IMR-90 (cell line): Measurements from ENCODE around the gene FHAD1. TPM values are rescaled to one million over a fixed set of nuclear protein-coding genes. Genes with fewer than 3 reads are reported as not detected.
A peak's percentile ranks its signal among the peaks of the same experiment; 100 is the strongest.

ENCODE experiments used
- ATAC-seq: fragments of 200-7000 bp; cut with Tn5 transposase; 2 replicates; pipeline ENCODE4 v1.9.1; 2020; ENCODE audit warnings: low read depth, mild to moderate bottlenecking, moderate library complexity
- BruUV-seq: library from RNA; stranded (reverse); fragments of 400-500 nt; replicated peaks from 2 replicates; lab custom pipeline; 2021; lab: Mats Ljungman, UMichigan
- CTCF ChIA-PET: fragments of 300-600 bp; formaldehyde crosslinking; extraction: SDS; loops from one replicate; lab custom pipeline; 2021; ENCODE audit warnings: antibody characterized with exemption; lab: Yijun Ruan, JAX
- POLR2A ChIA-PET: fragments of 300-600 bp; sonication (Branson Sonifier 250); formaldehyde crosslinking; loops from one replicate; lab custom pipeline; 2022; ENCODE audit warnings: antibody characterized with exemption; ENCODE audit not compliant: unreplicated experiment; lab: Charles Lee
- DNase-seq: peaks from one replicate; pipeline ENCODE4 v3.0.0; 2013
- H2AFZ ChIP-seq: replicated peaks from 2 replicates; pipeline ENCODE3; 2013; ENCODE audit warnings: low read length, mild to moderate bottlenecking; ENCODE audit not compliant: poor library complexity
- H2AK5ac ChIP-seq: 2 replicates; pipeline ENCODE4 v1.6.1; 2013; ENCODE audit warnings: low read depth, low read length, inconsistent platforms
- H2AK9ac ChIP-seq: replicated peaks from 2 replicates; pipeline ENCODE3; 2013; ENCODE audit warnings: mild to moderate bottlenecking, low read depth, low read length, moderate library complexity; ENCODE audit not compliant: poor library complexity
- H2BK120ac ChIP-seq: 2 replicates; pipeline ENCODE4 v1.6.1; 2013; ENCODE audit warnings: low read depth, low read length, inconsistent platforms
- H2BK15ac ChIP-seq: 3 replicates; pipeline ENCODE4 v1.6.1; 2013; ENCODE audit warnings: low read depth, low read length, inconsistent platforms
- H2BK20ac ChIP-seq: 2 replicates; pipeline ENCODE4 v1.6.1; 2013; ENCODE audit warnings: low read depth, mild to moderate bottlenecking, inconsistent platforms, low read length, moderate library complexity
- H2BK5ac ChIP-seq: 2 replicates; pipeline ENCODE4 v1.6.1; 2013; ENCODE audit warnings: mild to moderate bottlenecking, low read depth, low read length, inconsistent platforms; ENCODE audit not compliant: poor library complexity, severe bottlenecking
- H3K14ac ChIP-seq: replicated peaks from 2 replicates; pipeline ENCODE4 v1.6.1; 2013; ENCODE audit warnings: low read depth, low read length, inconsistent platforms
- H3K18ac ChIP-seq: 2 replicates; pipeline ENCODE4 v1.6.1; 2013; ENCODE audit warnings: low read depth, low read length, control low read depth
- H3K23ac ChIP-seq: 2 replicates; pipeline ENCODE4 v1.6.1; 2013; ENCODE audit warnings: low read depth, low read length, inconsistent platforms
- H3K27ac ChIP-seq: 2 replicates; pipeline ENCODE4 v1.5.1; 2013; ENCODE audit warnings: mild to moderate bottlenecking, control low read depth, low read length; ENCODE audit not compliant: insufficient read depth
- H3K27me3 ChIP-seq: 2 replicates; pipeline ENCODE4 v1.6.1; 2013; ENCODE audit warnings: low read length; ENCODE audit not compliant: control insufficient read depth, insufficient read depth
- H3K36me3 ChIP-seq: 2 replicates; pipeline ENCODE4 v1.6.1; 2013; ENCODE audit warnings: low read length, mixed read lengths; ENCODE audit not compliant: control insufficient read depth, insufficient read depth
- H3K4ac ChIP-seq: 2 replicates; pipeline ENCODE4 v1.6.1; 2013; ENCODE audit warnings: low read depth, low read length, inconsistent platforms
- H3K4me1 ChIP-seq: 2 replicates; pipeline ENCODE4 v1.6.1; 2013; ENCODE audit warnings: low read length, mixed read lengths; ENCODE audit not compliant: control insufficient read depth, insufficient read depth
- H3K4me2 ChIP-seq: 2 replicates; pipeline ENCODE4 v1.6.1; 2013; ENCODE audit warnings: low read depth, mild to moderate bottlenecking, control low read depth, low read length, moderate library complexity
- H3K4me3 ChIP-seq: 2 replicates; pipeline ENCODE4 v1.5.1; 2013; ENCODE audit warnings: low read depth, mild to moderate bottlenecking, control low read depth, low read length, moderate library complexity; ENCODE audit not compliant: insufficient read depth
- H3K56ac ChIP-seq: 2 replicates; pipeline ENCODE4 v1.6.1; 2013; ENCODE audit warnings: low read length, inconsistent platforms; ENCODE audit not compliant: insufficient read depth; ENCODE audit errors: extremely low read depth
- H3K79me1 ChIP-seq, 2 experiments: 2 replicates each; pipeline ENCODE4 v1.6.1; 2013; ENCODE audit warnings: low read length in 2 of 2, inconsistent platforms in 1 of 2, low read depth in 1 of 2
- H3K9ac ChIP-seq: 2 replicates; pipeline ENCODE4 v1.6.1; 2013; ENCODE audit warnings: low read depth, low read length, control low read depth
- H3K9me1 ChIP-seq: 2 replicates; pipeline ENCODE4 v1.6.1; 2013; ENCODE audit warnings: low read length, inconsistent platforms; ENCODE audit not compliant: insufficient read depth
- H3K9me3 ChIP-seq: 2 replicates; pipeline ENCODE4 v1.6.1; 2013; ENCODE audit warnings: low read length; ENCODE audit not compliant: control insufficient read depth, insufficient read depth
- H4K20me1 ChIP-seq: 2 replicates; pipeline ENCODE4 v1.6.1; 2013; ENCODE audit warnings: low read length, inconsistent platforms; ENCODE audit not compliant: insufficient read depth
- H4K5ac ChIP-seq: 2 replicates; pipeline ENCODE4 v1.6.1; 2013; ENCODE audit warnings: mild to moderate bottlenecking, low read depth, low read length, control low read depth
- H4K8ac ChIP-seq, 2 experiments: 2 replicates each; pipeline ENCODE4 v1.6.1; 2013; ENCODE audit warnings: low read depth in 2 of 2, low read length in 2 of 2, control low read depth in 1 of 2, inconsistent platforms in 1 of 2
- H4K91ac ChIP-seq: 2 replicates; pipeline ENCODE4 v1.6.1; 2013; ENCODE audit warnings: low read depth, low read length, inconsistent platforms; ENCODE audit not compliant: insufficient read depth
- BHLHE40 ChIP-seq: fragments of 150-350 bp; IDR thresholded peaks from 2 replicates; pipeline ENCODE4 v1.6.1; 2016; ENCODE audit warnings: mild to moderate bottlenecking, low read depth, low read length
- CEBPB ChIP-seq: IDR thresholded peaks from 2 replicates; pipeline ENCODE4 v1.6.1; 2012; ENCODE audit warnings: low read depth, low read length, improper control_type of control experiment
- CHD1 ChIP-seq: IDR thresholded peaks from 2 replicates; pipeline ENCODE4 v1.6.1; 2012; ENCODE audit warnings: low read depth, low read length, improper control_type of control experiment
- FOS ChIP-seq: fragments of 150-350 bp; IDR thresholded peaks from 2 replicates; pipeline ENCODE4 v1.6.1; 2016; ENCODE audit warnings: low read depth, low read length
- MAFK ChIP-seq: IDR thresholded peaks from 2 replicates; pipeline ENCODE4 v1.6.1; 2012; ENCODE audit warnings: low read depth, low read length, improper control_type of control experiment
- MAZ ChIP-seq: IDR thresholded peaks from 2 replicates; pipeline ENCODE4 v1.6.1; 2012; ENCODE audit warnings: low read depth, mild to moderate bottlenecking, low read length, improper control_type of control experiment, moderate library complexity, borderline replicate concordance
- MXI1 ChIP-seq: IDR thresholded peaks from 2 replicates; pipeline ENCODE4 v1.6.1; 2012; ENCODE audit warnings: low read depth, mild to moderate bottlenecking, low read length, moderate library complexity, borderline replicate concordance
- NFE2L2 ChIP-seq: fragments of 150-350 bp; IDR thresholded peaks from 2 replicates; pipeline ENCODE4 v1.6.1; 2016; ENCODE audit warnings: low read depth, mild to moderate bottlenecking, low read length
- POLR2A ChIP-seq: IDR thresholded peaks from 2 replicates; pipeline ENCODE4 v1.6.1; 2012; ENCODE audit warnings: mild to moderate bottlenecking, low read depth, low read length
- RAD21 ChIP-seq: IDR thresholded peaks from 2 replicates; pipeline ENCODE4 v1.6.1; 2012; ENCODE audit warnings: low read length, improper control_type of control experiment
- RCOR1 ChIP-seq: IDR thresholded peaks from 2 replicates; pipeline ENCODE4 v1.6.1; 2012; ENCODE audit warnings: mild to moderate bottlenecking, low read length, improper control_type of control experiment; ENCODE audit not compliant: insufficient replicate concordance
- RFX5 ChIP-seq: IDR thresholded peaks from 2 replicates; pipeline ENCODE4 v1.8.0; 2012; ENCODE audit warnings: low read depth, mild to moderate bottlenecking, low read length, moderate library complexity
- SMC3 ChIP-seq: fragments of 150-350 bp; IDR thresholded peaks from 2 replicates; pipeline ENCODE4 v1.6.1; 2016; ENCODE audit warnings: low read depth, mild to moderate bottlenecking, antibody characterized with exemption, low read length, moderate library complexity
- WGBS, 2 experiments: methylation state at CpG; one replicate each; pipeline versions ENCODE4 v1.1.5 to v1.1.7; 2013; ENCODE audit warnings: missing lambda C conversion rate in 2 of 2; ENCODE audit not compliant: insufficient read length in 1 of 2; ENCODE audit errors: extremely low coverage in 2 of 2; 5-methylcytosine and 5-hydroxymethylcytosine counted together
- dilution Hi-C: fragments of 300-500 bp; cut with HindIII; formaldehyde crosslinking; loops from one replicate; pipeline ENCODE4 v1.14.3; 2018; ENCODE audit warnings: low sequenced_read_pairs; ENCODE audit not compliant: unreplicated experiment
- in situ Hi-C: fragments of 300-500 bp; cut with MboI; formaldehyde crosslinking; loops from 3 replicates; pipeline ENCODE4 v1.14.3; 2019; ENCODE audit warnings: low sequenced_read_pairs, inconsistent platforms, mixed read lengths
- intact Hi-C: fragments of 100-400 bp; cut with micrococcal nuclease; formaldehyde crosslinking; loops from 2 replicates; pipeline ENCODE4 v1.10.0; 2022
- polyA plus RNA-seq, 3 experiments: library from polyadenylated mRNA; depleted of rRNA; stranded (reverse); fragments of >200 nt; gene quantifications; 2 replicates each; pipeline ENCODE4 v1.2.3, GENCODE V29; 2012; ENCODE audit warnings: low replicate concordance in 1 of 3
- total RNA-seq: library from RNA; depleted of rRNA; stranded (reverse); fragments of >200 nt; gene quantifications from 2 replicates; pipeline ENCODE4 v1.2.3, GENCODE V29; 2012
- TF ChIP-seq, protein P1 (sequence below): fragments of 150-350 bp; IDR thresholded peaks from 2 replicates; pipeline ENCODE4 v1.6.1; 2017; ENCODE audit warnings: mild to moderate bottlenecking, antibody characterized with exemption, low read length, low read depth
- TF ChIP-seq, protein P2 (sequence below): fragments of 150-350 bp; IDR thresholded peaks from 2 replicates; pipeline ENCODE4 v1.6.1; 2016; ENCODE audit warnings: low read depth, mild to moderate bottlenecking, low read length, moderate library complexity, borderline replicate concordance
- TF ChIP-seq, protein P3 (sequence below): conservative IDR thresholded peaks from 2 replicates; pipeline ENCODE4 v1.5.1; 2012; ENCODE audit warnings: mild to moderate bottlenecking, low read depth, low read length, improper control_type of control experiment

Gene FHAD1
- total and polyA plus RNA-seq, 2 of the 4 experiments (the other 2 are of a cell fraction) = not detected

DNA sequence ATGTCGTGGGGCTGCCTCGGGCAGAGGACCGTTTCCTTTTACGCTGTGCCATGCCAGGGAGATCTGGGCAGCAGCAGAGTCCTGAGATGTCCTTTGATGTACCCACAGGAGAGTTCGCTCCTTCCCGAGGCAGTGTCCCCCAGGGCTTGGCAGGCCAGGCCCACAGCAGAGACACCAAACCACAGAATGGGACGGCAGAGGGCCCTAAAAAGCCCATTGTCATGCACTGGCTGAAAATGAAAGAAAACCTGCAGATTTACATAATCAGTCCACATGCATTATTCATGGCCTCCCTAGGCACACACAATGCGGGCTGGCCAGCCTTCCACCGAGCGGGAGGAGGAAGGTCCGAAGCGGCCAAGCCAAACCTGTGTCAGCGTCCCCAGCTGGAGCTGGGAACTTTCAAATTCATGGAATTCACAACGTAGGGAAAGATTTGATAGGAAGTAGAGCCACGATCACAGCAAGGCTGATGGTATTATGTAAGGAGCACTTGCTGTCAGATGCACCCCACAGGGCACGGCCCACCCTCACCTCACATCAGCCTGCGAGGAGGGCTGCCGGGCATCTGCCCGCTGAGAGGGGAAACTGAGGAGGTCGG is 137.4 kb downstream of the FHAD1 start:
- dilution Hi-C loops = no loop called here
- H3K23ac ChIP-seq = no peak overlapping the region
- H2BK5ac ChIP-seq = no peak overlapping the region
- H3K27ac ChIP-seq = no peak overlapping the region
- no peaks in the 10 kb centered on the region for H3K9me3 ChIP-seq
- H3K4ac ChIP-seq = no peak overlapping the region
- H2BK15ac ChIP-seq = no peak overlapping the region
- in situ Hi-C loops = no loop called here
- H2AK9ac ChIP-seq = no peak overlapping the region
- no peaks in the 10 kb centered on the region for H3K79me1 ChIP-seq
- TF ChIP-seq, protein P1, sequence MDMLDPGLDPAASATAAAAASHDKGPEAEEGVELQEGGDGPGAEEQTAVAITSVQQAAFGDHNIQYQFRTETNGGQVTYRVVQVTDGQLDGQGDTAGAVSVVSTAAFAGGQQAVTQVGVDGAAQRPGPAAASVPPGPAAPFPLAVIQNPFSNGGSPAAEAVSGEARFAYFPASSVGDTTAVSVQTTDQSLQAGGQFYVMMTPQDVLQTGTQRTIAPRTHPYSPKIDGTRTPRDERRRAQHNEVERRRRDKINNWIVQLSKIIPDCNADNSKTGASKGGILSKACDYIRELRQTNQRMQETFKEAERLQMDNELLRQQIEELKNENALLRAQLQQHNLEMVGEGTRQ = no peak
- TF ChIP-seq FOS (no peak), RFX5 (no peak), NFE2L2 (no peak), CHD1 (no peak), MAFK (no peak), BHLHE40 (no peak), MAZ (no peak), SMC3 (no peak), POLR2A (no peak), RAD21 (no peak), MXI1 (no peak), CEBPB (no peak), RCOR1 (no peak)
- TF ChIP-seq, protein P2, sequence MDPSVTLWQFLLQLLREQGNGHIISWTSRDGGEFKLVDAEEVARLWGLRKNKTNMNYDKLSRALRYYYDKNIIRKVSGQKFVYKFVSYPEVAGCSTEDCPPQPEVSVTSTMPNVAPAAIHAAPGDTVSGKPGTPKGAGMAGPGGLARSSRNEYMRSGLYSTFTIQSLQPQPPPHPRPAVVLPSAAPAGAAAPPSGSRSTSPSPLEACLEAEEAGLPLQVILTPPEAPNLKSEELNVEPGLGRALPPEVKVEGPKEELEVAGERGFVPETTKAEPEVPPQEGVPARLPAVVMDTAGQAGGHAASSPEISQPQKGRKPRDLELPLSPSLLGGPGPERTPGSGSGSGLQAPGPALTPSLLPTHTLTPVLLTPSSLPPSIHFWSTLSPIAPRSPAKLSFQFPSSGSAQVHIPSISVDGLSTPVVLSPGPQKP = no peak
- TF ChIP-seq, protein P3, sequence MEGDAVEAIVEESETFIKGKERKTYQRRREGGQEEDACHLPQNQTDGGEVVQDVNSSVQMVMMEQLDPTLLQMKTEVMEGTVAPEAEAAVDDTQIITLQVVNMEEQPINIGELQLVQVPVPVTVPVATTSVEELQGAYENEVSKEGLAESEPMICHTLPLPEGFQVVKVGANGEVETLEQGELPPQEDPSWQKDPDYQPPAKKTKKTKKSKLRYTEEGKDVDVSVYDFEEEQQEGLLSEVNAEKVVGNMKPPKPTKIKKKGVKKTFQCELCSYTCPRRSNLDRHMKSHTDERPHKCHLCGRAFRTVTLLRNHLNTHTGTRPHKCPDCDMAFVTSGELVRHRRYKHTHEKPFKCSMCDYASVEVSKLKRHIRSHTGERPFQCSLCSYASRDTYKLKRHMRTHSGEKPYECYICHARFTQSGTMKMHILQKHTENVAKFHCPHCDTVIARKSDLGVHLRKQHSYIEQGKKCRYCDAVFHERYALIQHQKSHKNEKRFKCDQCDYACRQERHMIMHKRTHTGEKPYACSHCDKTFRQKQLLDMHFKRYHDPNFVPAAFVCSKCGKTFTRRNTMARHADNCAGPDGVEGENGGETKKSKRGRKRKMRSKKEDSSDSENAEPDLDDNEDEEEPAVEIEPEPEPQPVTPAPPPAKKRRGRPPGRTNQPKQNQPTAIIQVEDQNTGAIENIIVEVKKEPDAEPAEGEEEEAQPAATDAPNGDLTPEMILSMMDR = no peak
- no peak overlapping the region for H4K8ac ChIP-seq
- H3K4me2 ChIP-seq = no peak overlapping the region
- WGBS, 2 experiments = 87% methylated on average over 6 of the region's 20 CpGs; no CpG with 5 or more reads in 1 of the 2 experiments
- no TSS peak for BruUV-seq
- no peaks in the 10 kb centered on the region; the same call in 1 of the 2 replicates for H3K4me1 ChIP-seq
- H3K4me3 ChIP-seq = no peak overlapping the region
- H4K20me1 ChIP-seq = no peaks in the 10 kb centered on the region
- no peak overlapping the region for H3K56ac ChIP-seq
- H3K18ac ChIP-seq = no peak overlapping the region
- H2BK120ac ChIP-seq = no peak overlapping the region
- H3K9ac ChIP-seq = no peak overlapping the region
- H2AK5ac ChIP-seq = no peak overlapping the region; the same call in 1 of the 2 replicates
- intact Hi-C loops = no loop called here
- no peaks in the 10 kb centered on the region for H3K36me3 ChIP-seq
- no peak for ATAC-seq
- no peaks in the 10 kb centered on the region; the same call in 1 of the 2 replicates for H3K9me1 ChIP-seq
- CTCF ChIA-PET = no interaction called here
- DNase-seq = no peak
- H3K14ac ChIP-seq = no peak overlapping the region
- no peak overlapping the region for H4K91ac ChIP-seq
- POLR2A ChIA-PET = no interaction called here
- no peak overlapping the region for H2BK20ac ChIP-seq
- peaks cover 11% of the 10 kb centered on the region for H3K27me3 ChIP-seq
- peak overlapping the region; percentile 63 for H2AFZ ChIP-seq
- H4K5ac ChIP-seq = no peak overlapping the region
